Neutrophil (primary cell): ENCODE measurements around the gene BLOC1S4.

ENCODE experiments used
- H3K27ac ChIP-seq: fragments of 200-600 bp; sonication (generic); 2 replicates; pipeline ENCODE4 v1.5.1; 2016; ENCODE audit warnings: mild to moderate bottlenecking, moderate library complexity
- H3K27me3 ChIP-seq: fragments of 200-600 bp; sonication (generic); 2 replicates; pipeline ENCODE4 v1.6.0; 2016; ENCODE audit warnings: mild to moderate bottlenecking
- H3K36me3 ChIP-seq: fragments of 200-600 bp; sonication (generic); 2 replicates; pipeline ENCODE4 v1.5.1; 2017
- H3K4me1 ChIP-seq, 2 experiments: fragments of 200-600 bp in 1 of 2; sonication (generic) in 1 of 2; 1 replicate in 1 of 2; 2 replicates in 1 of 2; pipeline versions ENCODE4 v1.5.1 to v1.6.1; 2013 to 2016; ENCODE audit warnings: low read depth in 1 of 2, low read length in 1 of 2, mild to moderate bottlenecking in 1 of 2, moderate library complexity in 1 of 2; ENCODE audit not compliant: control insufficient read depth in 1 of 2, insufficient read depth in 1 of 2
- H3K4me3 ChIP-seq, 2 experiments: fragments of 200-600 bp in 1 of 2; sonication (generic) in 1 of 2; 1 replicate in 1 of 2; 2 replicates in 1 of 2; pipeline ENCODE4 v1.5.1; 2013 to 2016; ENCODE audit warnings: low read depth in 1 of 2, low read length in 1 of 2, mild to moderate bottlenecking in 1 of 2, moderate library complexity in 1 of 2
- H3K9me3 ChIP-seq: fragments of 200-600 bp; sonication (generic); 2 replicates; pipeline ENCODE4 v1.5.1; 2016
- CTCF ChIP-seq: fragments of 200-600 bp; sonication (generic); IDR thresholded peaks from 2 replicates; pipeline ENCODE4 v1.5.1; 2016; ENCODE audit warnings: antibody characterized with exemption

BLOC1S4 gene

GRCh38 chr4:6673660-6674499, 42.1 kb upstream of the BLOC1S4 start:
- H3K4me1 ChIP-seq, result peaks cover 47 to 49% of the 10 kb centered on the region in 2 experiments
- TF ChIP-seq CTCF, result peak; percentile 29

GRCh38 chr4:6674500-6675149, 41.3 kb upstream of the BLOC1S4 start:
- Histone ChIP-seq H3K4me1 (peaks cover 47 to 49% of the 10 kb centered on the region in 2 experiments), H3K36me3 (no peaks in the 10 kb centered on the region), H3K27ac (peak overlapping the region; percentile 85), H3K27me3 (no peaks in the 10 kb centered on the region), H3K4me3 (peak overlapping the region; percentile 86 to 89), H3K9me3 (no peaks in the 10 kb centered on the region)
- TF ChIP-seq CTCF, result peak; percentile 55

More at GRCh38 chr4:6673660-6674499, 42.1 kb upstream of the BLOC1S4 start:
- peak overlapping the region; percentile 86 to 89 for H3K4me3 ChIP-seq
- peak overlapping the region; percentile 85 for H3K27ac ChIP-seq
- H3K36me3 ChIP-seq, result no peaks in the 10 kb centered on the region
- H3K9me3 ChIP-seq, result no peaks in the 10 kb centered on the region
- H3K27me3 ChIP-seq, result no peaks in the 10 kb centered on the region

- Histone ChIP-seq H3K27me3 (no peaks in the 10 kb centered on the region), H3K9me3 (no peaks in the 10 kb centered on the region), H3K4me1 (peaks cover 55 to 57% of the 10 kb centered on the region in 2 experiments), H3K27ac (peak overlapping the region; percentile 57), H3K36me3 (no peaks in the 10 kb centered on the region), H3K4me3 (no peak overlapping the region)
- TF ChIP-seq CTCF, result no peak
Measured at GRCh38 chr4:6676722-6677558, 39.0 kb upstream of the BLOC1S4 start.

- no peaks in the 10 kb centered on the region for H3K9me3 ChIP-seq
- H3K4me1 ChIP-seq, result peaks cover 69% of the 10 kb centered on the region in 2 experiments
- no peak overlapping the region for H3K27ac ChIP-seq
- no peaks in the 10 kb centered on the region for H3K27me3 ChIP-seq
- no peak overlapping the region for H3K4me3 ChIP-seq
- TF ChIP-seq CTCF, result no peak
- H3K36me3 ChIP-seq, result no peaks in the 10 kb centered on the region
Measured at GRCh38 chr4:6680372-6681034, 35.5 kb upstream of the BLOC1S4 start.

GRCh38 chr4:6681191-6681590, 34.8 kb upstream of the BLOC1S4 start:
- Histone ChIP-seq H3K27me3 (no peaks in the 10 kb centered on the region), H3K4me1 (peaks cover 69% of the 10 kb centered on the region in 2 experiments), H3K36me3 (no peaks in the 10 kb centered on the region), H3K4me3 (no peak overlapping the region), H3K27ac (no peak overlapping the region), H3K9me3 (no peaks in the 10 kb centered on the region)
- TF ChIP-seq CTCF, result peak; percentile 51
